ENCODE measurements around the gene C1orf210.

- no peak for TF ChIP-seq CTCF (IDR thresholded peaks at IDR 0.05)
- no peak for TF ChIP-seq POLR2A (IDR thresholded peaks at IDR 0.05)
Measured at GRCh38 chr1:43234267-43234666, 51.1 kb downstream of the C1orf210 start.

Measured in adrenal gland (tissue), 5 donors.